ENCODE measurements around the gene CAPRIN1.
A peak's percentile ranks its signal among the peaks of the same experiment; 100 is the strongest.

The CAPRIN1 gene

DNA sequence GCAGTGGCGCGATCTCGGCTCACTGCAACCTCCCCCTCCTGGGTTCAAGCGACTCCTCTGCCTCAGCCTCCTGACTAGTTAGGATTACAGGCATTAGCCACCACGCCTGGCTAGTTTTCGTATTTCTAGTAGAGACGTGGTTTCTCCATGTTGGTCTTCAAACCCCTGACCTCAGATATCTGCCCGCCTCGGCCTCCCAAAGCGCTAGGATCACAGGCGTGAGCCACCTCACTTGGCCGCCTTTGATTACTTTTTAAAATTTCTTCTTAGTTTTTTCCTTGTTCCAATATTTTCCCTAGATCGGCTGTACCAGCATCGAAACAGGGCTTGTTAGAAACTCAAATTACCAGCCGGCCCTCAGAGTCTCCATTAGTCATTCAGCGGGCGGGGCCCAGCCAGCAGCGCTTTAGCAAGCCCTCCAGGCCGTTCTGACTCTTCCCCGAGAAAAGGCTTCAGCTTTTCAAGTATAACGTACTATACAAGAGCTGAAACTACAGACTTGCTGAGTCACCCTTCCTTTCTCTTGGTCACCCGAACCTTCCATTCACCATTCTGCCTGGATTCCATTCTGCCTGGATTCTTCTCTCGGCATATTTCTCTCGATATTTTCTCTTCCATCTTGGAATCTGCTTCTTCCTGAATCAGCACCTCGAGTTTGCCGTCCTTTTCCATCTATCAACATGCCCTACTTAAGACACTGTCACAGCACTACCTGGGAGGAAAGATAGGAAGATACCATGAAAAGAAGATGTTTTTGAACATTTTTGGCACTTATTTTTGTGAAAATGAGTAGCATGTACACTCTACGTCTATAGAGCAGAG, 6.7 kb upstream of the CAPRIN1 start:
- H3K27ac ChIP-seq (ENCODE audit: low read depth, low read length): no peak overlapping the region
- no peak overlapping the region for H2AFZ ChIP-seq (ENCODE audit: low read depth, low read length, severe bottlenecking)
- no peak overlapping the region for H3K4me2 ChIP-seq (ENCODE audit: low read depth, low read length, poor library complexity, severe bottlenecking)
- H3K36me3 ChIP-seq (ENCODE audit: low read length): no peaks in the 10 kb centered on the region
- no peak for TF ChIP-seq EZH2phosphoT487 (conservative IDR thresholded peaks at IDR 0.05; ENCODE audit: low read length)
- TF ChIP-seq, protein P1, sequence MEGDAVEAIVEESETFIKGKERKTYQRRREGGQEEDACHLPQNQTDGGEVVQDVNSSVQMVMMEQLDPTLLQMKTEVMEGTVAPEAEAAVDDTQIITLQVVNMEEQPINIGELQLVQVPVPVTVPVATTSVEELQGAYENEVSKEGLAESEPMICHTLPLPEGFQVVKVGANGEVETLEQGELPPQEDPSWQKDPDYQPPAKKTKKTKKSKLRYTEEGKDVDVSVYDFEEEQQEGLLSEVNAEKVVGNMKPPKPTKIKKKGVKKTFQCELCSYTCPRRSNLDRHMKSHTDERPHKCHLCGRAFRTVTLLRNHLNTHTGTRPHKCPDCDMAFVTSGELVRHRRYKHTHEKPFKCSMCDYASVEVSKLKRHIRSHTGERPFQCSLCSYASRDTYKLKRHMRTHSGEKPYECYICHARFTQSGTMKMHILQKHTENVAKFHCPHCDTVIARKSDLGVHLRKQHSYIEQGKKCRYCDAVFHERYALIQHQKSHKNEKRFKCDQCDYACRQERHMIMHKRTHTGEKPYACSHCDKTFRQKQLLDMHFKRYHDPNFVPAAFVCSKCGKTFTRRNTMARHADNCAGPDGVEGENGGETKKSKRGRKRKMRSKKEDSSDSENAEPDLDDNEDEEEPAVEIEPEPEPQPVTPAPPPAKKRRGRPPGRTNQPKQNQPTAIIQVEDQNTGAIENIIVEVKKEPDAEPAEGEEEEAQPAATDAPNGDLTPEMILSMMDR (IDR thresholded peaks at IDR 0.05; ENCODE audit: insufficient read depth, low read length, poor library complexity, severe bottlenecking): no peak
- H3K4me3 ChIP-seq (ENCODE audit: insufficient read depth, low read length, poor library complexity, severe bottlenecking): no peak overlapping the region
- no peaks in the 10 kb centered on the region for H3F3A ChIP-seq (ENCODE audit: insufficient read depth)
- no peaks in the 10 kb centered on the region for H3K9me2 ChIP-seq (replicated peaks; ENCODE audit: insufficient read depth, low read length)
- no peaks in the 10 kb centered on the region for H3K9me3 ChIP-seq (ENCODE audit: insufficient read depth, low read length)
- H3K27me3 ChIP-seq (ENCODE audit: low read length): no peaks in the 10 kb centered on the region
- no peaks in the 10 kb centered on the region for H3K79me2 ChIP-seq (ENCODE audit: insufficient read depth, low read length)
- H4K20me1 ChIP-seq (ENCODE audit: low read depth, low read length): no peaks in the 10 kb centered on the region
- H3K9ac ChIP-seq (ENCODE audit: low read length): no peak overlapping the region

DNA sequence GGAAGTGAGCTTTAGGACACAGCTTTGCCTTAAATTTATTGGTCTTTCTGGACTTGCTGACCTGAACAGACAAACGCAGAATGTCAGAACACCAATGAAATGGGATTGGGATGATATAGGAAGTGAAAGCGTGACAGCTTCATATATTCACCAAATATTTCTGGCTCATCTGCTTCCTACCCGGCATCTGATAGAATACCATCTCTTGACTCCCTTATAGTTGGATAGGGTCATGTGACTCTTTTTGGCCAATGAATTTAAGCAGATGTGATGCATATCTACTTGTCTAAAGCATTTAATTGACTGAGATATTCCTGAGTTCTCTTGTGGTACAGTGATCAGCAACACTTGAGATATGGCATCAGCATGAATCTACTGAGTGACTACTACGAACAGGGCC, 2.5 kb upstream of the CAPRIN1 start:
- no peaks in the 10 kb centered on the region for H4K20me1 ChIP-seq (ENCODE audit: low read depth, low read length)
- no peak overlapping the region for H2AFZ ChIP-seq (ENCODE audit: low read depth, low read length, severe bottlenecking)
- H3K36me3 ChIP-seq (ENCODE audit: low read length): no peaks in the 10 kb centered on the region; the same call in 1 of the 2 replicates
- H3K9me2 ChIP-seq (replicated peaks; ENCODE audit: insufficient read depth, low read length): no peaks in the 10 kb centered on the region
- H3K79me2 ChIP-seq (ENCODE audit: insufficient read depth, low read length): peaks cover 19% of the 10 kb centered on the region
- no peaks in the 10 kb centered on the region for H3K9me3 ChIP-seq (ENCODE audit: insufficient read depth, low read length)
- TF ChIP-seq, protein P1 (IDR thresholded peaks at IDR 0.05; ENCODE audit: insufficient read depth, low read length, poor library complexity, severe bottlenecking): no peak
- no peak for TF ChIP-seq EZH2phosphoT487 (conservative IDR thresholded peaks at IDR 0.05; ENCODE audit: low read length)
- H3K9ac ChIP-seq (ENCODE audit: low read length): no peak overlapping the region
- no peak overlapping the region for H3K4me3 ChIP-seq (ENCODE audit: insufficient read depth, low read length, poor library complexity, severe bottlenecking)
- H3F3A ChIP-seq (ENCODE audit: insufficient read depth): peaks cover 5% of the 10 kb centered on the region; the same call in 1 of the 2 replicates
- H3K27me3 ChIP-seq (ENCODE audit: low read length): no peaks in the 10 kb centered on the region
- no peak overlapping the region for H3K27ac ChIP-seq (ENCODE audit: low read depth, low read length)
- H3K4me2 ChIP-seq (ENCODE audit: low read depth, low read length, poor library complexity, severe bottlenecking): no peak overlapping the region

DNA sequence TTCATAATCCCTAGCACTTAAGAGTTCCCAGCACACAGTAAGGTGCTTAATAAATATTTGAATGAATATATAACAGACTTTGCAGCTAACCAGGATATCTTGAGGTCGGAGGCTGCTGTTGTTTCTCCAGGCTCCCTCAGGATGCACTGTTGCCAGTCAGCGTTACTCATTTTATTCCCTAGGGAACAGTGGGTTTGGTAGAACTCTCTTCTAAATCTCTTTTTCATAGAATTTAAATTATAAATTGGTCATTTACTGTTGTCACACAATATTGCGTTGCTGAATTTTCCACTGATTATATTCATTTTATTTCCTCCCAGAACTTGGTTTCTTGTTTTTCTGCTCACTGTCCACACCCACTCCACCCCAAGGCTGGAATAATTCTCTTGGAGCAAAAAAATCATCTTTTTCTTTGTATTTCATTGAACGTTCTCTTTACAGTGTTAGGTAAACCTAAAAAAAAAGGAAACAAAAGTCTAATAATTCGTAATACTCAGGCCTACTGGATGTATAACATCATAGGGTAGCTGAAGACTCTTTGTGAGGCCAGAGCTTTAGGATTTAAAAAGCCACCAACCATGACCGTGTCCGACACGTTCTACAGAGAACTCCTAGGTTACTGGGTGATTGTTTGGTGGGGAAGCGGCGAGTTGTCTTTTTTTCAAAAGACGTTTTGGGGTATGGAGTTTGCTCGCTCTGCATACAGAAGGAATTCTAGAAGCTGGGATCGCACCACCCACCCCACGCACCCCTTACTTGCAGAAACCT, 766 bp upstream of the CAPRIN1 start:
- H3K9me3 ChIP-seq (ENCODE audit: insufficient read depth, low read length): no peaks in the 10 kb centered on the region
- H3K36me3 ChIP-seq (ENCODE audit: low read length): no peaks in the 10 kb centered on the region; the same call in 1 of the 2 replicates
- peaks cover 36% of the 10 kb centered on the region for H3K79me2 ChIP-seq (ENCODE audit: insufficient read depth, low read length)
- H3F3A ChIP-seq (ENCODE audit: insufficient read depth): peaks cover 5% of the 10 kb centered on the region; the same call in 1 of the 2 replicates
- H3K9ac ChIP-seq (ENCODE audit: low read length): peak overlapping the region; percentile 99
- peak overlapping the region; percentile 82 for H3K27ac ChIP-seq (ENCODE audit: low read depth, low read length)
- peak overlapping the region; percentile 68 for H2AFZ ChIP-seq (ENCODE audit: low read depth, low read length, severe bottlenecking)
- no peaks in the 10 kb centered on the region for H3K9me2 ChIP-seq (replicated peaks; ENCODE audit: insufficient read depth, low read length)
- 0 out of 2 replicates have a peak, but pooled peaks cover 5% of the 10 kb centered on the region for H4K20me1 ChIP-seq (ENCODE audit: low read depth, low read length)
- no peak for TF ChIP-seq EZH2phosphoT487 (conservative IDR thresholded peaks at IDR 0.05; ENCODE audit: low read length)
- TF ChIP-seq, protein P1 (IDR thresholded peaks at IDR 0.05; ENCODE audit: insufficient read depth, low read length, poor library complexity, severe bottlenecking): no peak
- peak overlapping the region; percentile 75 for H3K4me3 ChIP-seq (ENCODE audit: insufficient read depth, low read length, poor library complexity, severe bottlenecking)
- H3K4me2 ChIP-seq (ENCODE audit: low read depth, low read length, poor library complexity, severe bottlenecking): peak overlapping the region; percentile 93
- H3K27me3 ChIP-seq (ENCODE audit: low read length): no peaks in the 10 kb centered on the region
